Measurements from ENCODE around the gene CELF4.

DNA sequence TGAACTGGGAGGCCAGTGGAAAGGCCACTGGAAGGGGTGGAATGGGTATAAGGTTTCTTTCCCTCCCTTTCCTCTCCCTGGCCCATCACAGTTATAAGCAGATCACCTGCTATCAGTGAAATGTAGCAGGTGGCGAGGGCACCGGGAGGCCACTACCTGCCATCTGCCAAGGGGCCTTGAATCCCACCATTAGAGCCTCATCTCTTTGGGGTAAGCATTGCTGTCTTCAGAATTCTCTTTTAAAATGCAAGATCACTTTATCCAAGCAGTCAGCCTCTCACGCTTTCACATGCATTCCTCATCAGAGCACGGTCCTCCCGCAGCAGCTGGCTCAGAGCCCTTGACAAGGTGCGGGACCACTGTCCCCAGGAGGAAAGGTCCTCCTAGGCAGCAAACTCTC, 268.5 kb downstream of the CELF4 start:
- TF ChIP-seq, protein P1, sequence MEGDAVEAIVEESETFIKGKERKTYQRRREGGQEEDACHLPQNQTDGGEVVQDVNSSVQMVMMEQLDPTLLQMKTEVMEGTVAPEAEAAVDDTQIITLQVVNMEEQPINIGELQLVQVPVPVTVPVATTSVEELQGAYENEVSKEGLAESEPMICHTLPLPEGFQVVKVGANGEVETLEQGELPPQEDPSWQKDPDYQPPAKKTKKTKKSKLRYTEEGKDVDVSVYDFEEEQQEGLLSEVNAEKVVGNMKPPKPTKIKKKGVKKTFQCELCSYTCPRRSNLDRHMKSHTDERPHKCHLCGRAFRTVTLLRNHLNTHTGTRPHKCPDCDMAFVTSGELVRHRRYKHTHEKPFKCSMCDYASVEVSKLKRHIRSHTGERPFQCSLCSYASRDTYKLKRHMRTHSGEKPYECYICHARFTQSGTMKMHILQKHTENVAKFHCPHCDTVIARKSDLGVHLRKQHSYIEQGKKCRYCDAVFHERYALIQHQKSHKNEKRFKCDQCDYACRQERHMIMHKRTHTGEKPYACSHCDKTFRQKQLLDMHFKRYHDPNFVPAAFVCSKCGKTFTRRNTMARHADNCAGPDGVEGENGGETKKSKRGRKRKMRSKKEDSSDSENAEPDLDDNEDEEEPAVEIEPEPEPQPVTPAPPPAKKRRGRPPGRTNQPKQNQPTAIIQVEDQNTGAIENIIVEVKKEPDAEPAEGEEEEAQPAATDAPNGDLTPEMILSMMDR (IDR thresholded peaks at IDR 0.05; ENCODE audit: insufficient read depth, low read length): no peak
- no peak for TF ChIP-seq POLR2AphosphoS5 (IDR thresholded peaks at IDR 0.05; ENCODE audit: low read depth)
- TF ChIP-seq REST (IDR thresholded peaks at IDR 0.05; ENCODE audit: insufficient replicate concordance, low read depth): no peak
- no peak for TF ChIP-seq SPI1 (IDR thresholded peaks at IDR 0.05; ENCODE audit: borderline replicate concordance, low read depth)
- TF ChIP-seq GABPA (IDR thresholded peaks at IDR 0.05; ENCODE audit: low read depth): no peak
